ENCODE data around the gene KCTD16. TPM values are rescaled to one million over a fixed set of nuclear protein-coding genes. Genes with fewer than 3 reads are reported as not detected.

Gene KCTD16
- total and polyA plus RNA-seq, 8 donors, result 0.57 to 6.6 (median 3.2) TPM

DNA sequence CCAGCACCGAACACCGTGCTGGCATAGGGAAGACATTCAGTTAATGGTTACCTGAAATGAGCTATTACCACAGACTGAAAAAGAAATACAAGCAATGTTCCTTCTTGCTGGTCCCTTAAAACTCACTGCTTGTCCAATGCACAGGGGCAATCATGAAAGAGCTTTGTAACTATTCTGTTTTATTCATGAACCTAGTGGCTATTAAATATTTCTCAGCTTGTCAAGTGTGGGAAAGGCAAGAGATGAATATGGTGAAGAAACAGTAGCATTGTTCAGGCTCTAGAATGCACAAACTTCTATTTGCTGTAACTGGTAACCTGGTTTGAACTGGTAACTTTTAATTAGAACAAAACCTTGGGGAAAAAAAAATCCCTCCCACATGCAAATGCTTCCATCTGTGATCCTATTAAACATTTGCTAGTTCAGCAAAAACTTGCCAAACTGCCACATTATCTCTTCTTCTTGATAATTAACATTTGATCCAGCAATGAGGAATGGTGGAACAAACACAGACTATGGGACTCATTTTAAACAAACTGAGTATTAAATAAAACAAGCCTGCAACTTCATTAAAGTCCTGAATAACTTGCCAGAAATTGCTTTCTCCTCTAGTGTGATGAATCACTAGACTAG lies 36.4 kb upstream of the KCTD16 start:
- 33 to 42% methylated on average over 2 of the region's 2 CpGs for WGBS, 2 donors
- FAIRE-seq (no peak), ATAC-seq (peak in 1 of 4 donors; percentile 26), DNase-seq (no peak)
- H3K27me3 ChIP-seq, result no peaks in the 10 kb centered on the region
- intact Hi-C loops (cut with DNase I), result no loop called here
- no peaks in the 10 kb centered on the region for H3K9me3 ChIP-seq
- TF ChIP-seq, protein P1, sequence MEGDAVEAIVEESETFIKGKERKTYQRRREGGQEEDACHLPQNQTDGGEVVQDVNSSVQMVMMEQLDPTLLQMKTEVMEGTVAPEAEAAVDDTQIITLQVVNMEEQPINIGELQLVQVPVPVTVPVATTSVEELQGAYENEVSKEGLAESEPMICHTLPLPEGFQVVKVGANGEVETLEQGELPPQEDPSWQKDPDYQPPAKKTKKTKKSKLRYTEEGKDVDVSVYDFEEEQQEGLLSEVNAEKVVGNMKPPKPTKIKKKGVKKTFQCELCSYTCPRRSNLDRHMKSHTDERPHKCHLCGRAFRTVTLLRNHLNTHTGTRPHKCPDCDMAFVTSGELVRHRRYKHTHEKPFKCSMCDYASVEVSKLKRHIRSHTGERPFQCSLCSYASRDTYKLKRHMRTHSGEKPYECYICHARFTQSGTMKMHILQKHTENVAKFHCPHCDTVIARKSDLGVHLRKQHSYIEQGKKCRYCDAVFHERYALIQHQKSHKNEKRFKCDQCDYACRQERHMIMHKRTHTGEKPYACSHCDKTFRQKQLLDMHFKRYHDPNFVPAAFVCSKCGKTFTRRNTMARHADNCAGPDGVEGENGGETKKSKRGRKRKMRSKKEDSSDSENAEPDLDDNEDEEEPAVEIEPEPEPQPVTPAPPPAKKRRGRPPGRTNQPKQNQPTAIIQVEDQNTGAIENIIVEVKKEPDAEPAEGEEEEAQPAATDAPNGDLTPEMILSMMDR (IDR thresholded peaks at IDR 0.05), result no peak
- no peak overlapping the region for H3K27ac ChIP-seq
- H3K4me1 ChIP-seq, result peaks cover 0 to 3% (median 0%) of the 10 kb centered on the region in 3 donors
- H3K36me3 ChIP-seq, result no peaks in the 10 kb centered on the region
- H3K4me3 ChIP-seq, result no peak overlapping the region

DNA sequence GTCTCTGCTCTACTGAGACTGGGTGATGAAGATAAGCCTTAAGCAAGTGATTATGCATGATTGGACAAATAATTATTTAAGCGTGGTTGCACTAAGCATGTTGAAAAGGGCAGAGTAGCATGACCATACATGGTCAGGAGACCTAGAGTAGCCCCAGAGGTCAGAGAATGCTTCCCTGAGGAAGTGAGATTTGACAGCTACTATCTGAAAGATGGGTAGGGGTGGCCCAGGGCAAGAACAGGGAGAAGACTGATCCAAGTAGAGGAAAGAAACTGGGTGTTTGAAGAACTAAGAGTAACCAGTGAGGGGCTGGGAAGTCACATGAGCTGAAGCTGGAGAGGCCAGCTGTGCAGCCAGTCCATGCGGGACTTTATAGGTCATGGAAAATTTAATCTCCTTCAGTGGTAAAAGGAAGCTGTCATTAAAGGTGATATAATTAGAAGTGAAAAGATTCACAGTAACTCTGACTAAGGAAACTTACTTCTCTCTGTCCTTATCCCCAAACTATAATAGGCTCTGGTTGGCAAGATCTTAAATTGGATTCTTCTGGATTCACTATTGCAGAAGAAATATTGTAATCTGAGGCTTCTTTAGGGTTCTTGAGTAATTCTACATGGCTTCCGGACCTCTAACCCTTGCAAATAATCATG lies 35.4 kb upstream of the KCTD16 start:
- ATAC-seq (no peak), DNase-seq (no peak)

DNA sequence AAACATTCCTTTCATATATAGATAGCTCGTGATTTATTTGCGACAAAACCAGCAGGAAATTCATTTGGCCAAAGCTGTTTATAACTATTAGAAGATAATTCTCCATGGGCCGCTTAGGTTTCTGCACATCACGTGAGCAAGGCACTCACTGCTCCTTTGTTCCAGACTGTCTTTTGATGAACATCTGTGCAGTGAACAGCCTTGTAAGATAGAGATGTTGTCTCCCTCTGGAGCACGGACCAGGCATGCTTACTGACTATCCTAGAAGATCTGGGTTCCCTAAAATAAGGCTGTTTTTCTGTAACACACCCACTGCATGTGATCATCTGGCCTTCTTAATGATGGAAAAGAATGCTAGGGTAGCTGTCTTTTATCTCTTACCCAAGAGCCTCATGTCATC lies 31.1 kb upstream of the KCTD16 start:
- WGBS, 2 donors, result 79 to 82% methylated on average over 5 of the region's 5 CpGs
- Histone ChIP-seq H3K27ac (no peak overlapping the region), H3K36me3 (no peaks in the 10 kb centered on the region), H3K4me1 (peaks cover 0 to 3% (median 0%) of the 10 kb centered on the region in 3 donors), H3K9me3 (no peaks in the 10 kb centered on the region), H3K4me3 (no peak overlapping the region), H3K27me3 (no peaks in the 10 kb centered on the region)
- no peak for DNase-seq
- no peak for ATAC-seq
- TF ChIP-seq, protein P1 (IDR thresholded peaks at IDR 0.05), result no peak
- FAIRE-seq, result no peak
- intact Hi-C loops (cut with DNase I), result no loop called here

More for the DNA sequence above, 35.4 kb upstream of the KCTD16 start:
- no peak for FAIRE-seq
- 70 to 76% methylated on average over 3 of the region's 3 CpGs for WGBS, 2 donors
- intact Hi-C loops (cut with DNase I), result no loop called here
- H3K4me3 ChIP-seq, result no peak overlapping the region
- no peaks in the 10 kb centered on the region for H3K36me3 ChIP-seq
- H3K9me3 ChIP-seq, result no peaks in the 10 kb centered on the region
- no peak overlapping the region for H3K27ac ChIP-seq
- H3K4me1 ChIP-seq, result peaks cover 0 to 3% (median 0%) of the 10 kb centered on the region in 3 donors
- TF ChIP-seq, protein P1 (IDR thresholded peaks at IDR 0.05), result no peak
- H3K27me3 ChIP-seq, result no peaks in the 10 kb centered on the region

DNA sequence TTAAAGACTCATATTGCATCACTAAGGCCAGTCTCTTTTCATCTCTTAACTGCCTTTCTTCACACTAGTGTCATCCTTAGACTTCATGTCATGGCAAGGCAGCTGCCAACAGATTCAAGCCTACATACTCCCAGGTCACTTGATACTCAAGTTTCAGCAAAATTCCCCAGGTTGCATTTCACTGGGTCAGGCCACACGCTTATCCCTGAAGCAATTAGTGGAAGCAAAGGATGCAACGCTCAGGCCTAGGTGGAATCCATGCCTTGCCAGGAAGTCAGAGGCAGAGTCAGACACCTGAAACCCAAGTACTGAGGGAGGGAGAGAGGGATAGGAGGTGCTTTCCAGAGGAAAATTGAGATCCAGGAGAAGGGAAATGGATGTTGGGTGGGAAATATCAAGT lies 29.1 kb upstream of the KCTD16 start:
- no peaks in the 10 kb centered on the region for H3K9me3 ChIP-seq
- H3K36me3 ChIP-seq, result no peaks in the 10 kb centered on the region
- H3K4me3 ChIP-seq, result no peak overlapping the region
- peaks cover 0 to 7% (median 0%) of the 10 kb centered on the region in 3 donors for H3K4me1 ChIP-seq
- ATAC-seq, result no peak
- DNase-seq, result no peak
- intact Hi-C loops (cut with DNase I), result no loop called here
- FAIRE-seq, result no peak
- WGBS, 2 donors, result 86 to 87% methylated on average over 2 of the region's 2 CpGs
- no peak overlapping the region for H3K27ac ChIP-seq
- H3K27me3 ChIP-seq, result no peaks in the 10 kb centered on the region
- TF ChIP-seq, protein P1 (IDR thresholded peaks at IDR 0.05), result no peak
